NCI-H1092 (cell line): ENCODE results near the gene BTC.
A peak's percentile ranks its signal among the peaks of the same experiment; 100 is the strongest.
"Not testable (repeated sequence)": the region's sequence is repeated elsewhere in the genome, so short reads cannot be mapped to it uniquely, and the experiment has no call there.

Experiments used
- DNase-seq: peaks from one replicate; lab custom pipeline; 2025; lab: John Stamatoyannopoulos, UW

The BTC gene, protein sequence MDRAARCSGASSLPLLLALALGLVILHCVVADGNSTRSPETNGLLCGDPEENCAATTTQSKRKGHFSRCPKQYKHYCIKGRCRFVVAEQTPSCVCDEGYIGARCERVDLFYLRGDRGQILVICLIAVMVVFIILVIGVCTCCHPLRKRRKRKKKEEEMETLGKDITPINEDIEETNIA

DNA sequence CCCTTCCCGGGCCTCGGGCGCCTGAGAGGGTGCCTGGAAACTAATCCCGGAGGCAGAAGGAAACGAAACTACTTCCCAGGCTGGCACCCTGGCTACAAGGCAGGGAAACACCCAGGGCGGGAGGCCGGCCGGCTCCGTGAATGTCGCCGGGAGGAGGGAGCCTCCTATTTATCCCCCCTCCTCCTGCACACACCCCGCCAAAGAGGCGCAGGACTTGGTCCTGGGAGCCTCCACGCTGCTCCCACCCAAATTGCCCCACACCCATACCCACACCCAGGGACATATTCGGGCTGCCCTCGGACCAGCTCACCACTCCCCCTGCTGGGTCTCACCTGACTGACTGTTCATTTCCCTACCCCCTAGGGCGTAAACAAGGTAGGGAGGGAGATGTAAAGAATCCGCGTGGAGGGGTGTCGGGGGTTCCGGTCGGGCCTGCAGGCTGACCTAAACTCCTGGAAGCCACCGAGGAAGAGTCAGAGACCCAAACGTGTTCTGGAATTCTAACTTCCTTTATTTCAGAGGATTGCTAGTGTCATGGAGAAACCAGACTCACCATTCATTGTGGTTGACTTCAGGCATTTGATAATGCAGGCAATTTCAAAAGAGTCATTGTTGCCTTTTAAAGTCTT is at the start of gene BTC:
Gene BTC, minus strand, starts transcription at position 142 of the 629 bp plus-strand sequence. CDS start 198 bp downstream, outside the sequence.
- DNase-seq, result no peak

DNA sequence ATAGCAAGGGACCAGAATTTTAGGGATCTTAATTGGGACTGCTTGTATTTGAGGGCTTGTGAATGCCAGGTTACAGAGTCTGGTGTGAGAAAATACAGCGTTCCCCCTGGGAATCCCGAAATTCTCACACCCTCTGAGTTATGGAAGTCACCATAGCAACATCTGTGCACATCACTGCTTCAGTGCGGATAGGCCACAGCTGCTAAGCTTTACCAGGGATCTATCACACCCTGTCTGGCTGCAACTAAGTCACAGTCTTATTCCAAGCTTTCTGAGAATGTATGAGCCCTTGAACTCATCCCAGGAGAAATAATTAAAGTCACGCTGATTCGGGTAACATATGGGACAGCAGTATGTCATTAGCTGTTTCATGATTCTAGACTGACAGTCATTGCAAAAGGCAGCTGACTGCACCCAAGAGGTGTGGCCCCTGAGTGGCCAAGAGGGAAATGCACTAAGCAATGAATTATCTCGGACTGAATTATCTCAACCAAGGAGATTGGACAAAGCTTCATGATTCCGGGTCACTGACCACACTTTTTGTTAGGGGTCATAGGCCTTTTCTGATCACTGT is 46.7 kb upstream of the BTC start:
- DNase-seq, result no peak

DNA sequence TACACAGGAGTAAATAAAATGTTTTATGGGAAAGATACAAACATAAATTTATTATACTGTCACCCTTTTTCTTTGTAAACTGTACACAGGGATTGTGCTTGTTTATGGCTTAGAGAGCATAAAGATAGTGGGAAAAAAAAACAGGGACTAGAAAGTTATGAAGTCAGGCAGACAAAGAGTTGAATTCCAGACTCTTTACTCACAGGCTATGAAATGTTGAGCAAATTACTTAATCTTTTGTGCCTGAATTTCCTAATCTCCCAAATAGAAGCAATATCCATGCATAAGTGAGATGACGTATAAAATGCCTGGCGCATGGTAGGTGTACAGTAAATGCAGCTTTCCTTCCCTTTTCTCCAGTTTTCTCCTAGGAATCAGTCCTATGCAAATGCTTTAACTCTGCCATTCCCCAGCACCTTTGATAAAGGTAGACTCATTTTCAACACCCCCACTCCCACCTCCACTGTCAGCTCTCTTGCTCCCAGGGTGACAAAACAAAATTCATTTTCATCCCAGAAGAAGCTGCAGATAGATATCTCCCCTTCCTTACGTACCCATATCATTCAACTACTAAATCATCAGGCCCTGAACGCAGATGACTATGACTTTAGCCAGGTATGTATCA is 44.5 kb upstream of the BTC start:
- DNase-seq, result no peak

DNA sequence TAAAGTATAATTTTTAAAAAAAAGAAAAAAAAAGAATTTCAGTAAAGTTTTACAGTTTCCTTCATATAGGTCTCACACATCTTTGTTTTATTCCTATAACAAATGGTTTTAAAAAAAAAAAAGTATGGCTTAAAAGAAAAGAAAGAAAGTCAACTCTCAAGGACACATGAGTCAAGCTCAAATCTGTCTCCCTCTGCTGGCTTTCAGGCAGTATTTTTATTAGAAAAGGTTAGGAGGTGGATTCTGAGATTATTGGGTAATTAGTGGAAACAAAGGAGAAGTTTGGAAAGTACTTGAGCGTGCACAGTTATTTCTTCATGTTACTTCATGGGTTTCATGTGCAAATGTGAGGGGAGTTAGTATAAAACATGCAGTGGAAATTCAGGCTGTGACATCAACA is 36.6 kb upstream of the BTC start:
- DNase-seq, result no peak

DNA sequence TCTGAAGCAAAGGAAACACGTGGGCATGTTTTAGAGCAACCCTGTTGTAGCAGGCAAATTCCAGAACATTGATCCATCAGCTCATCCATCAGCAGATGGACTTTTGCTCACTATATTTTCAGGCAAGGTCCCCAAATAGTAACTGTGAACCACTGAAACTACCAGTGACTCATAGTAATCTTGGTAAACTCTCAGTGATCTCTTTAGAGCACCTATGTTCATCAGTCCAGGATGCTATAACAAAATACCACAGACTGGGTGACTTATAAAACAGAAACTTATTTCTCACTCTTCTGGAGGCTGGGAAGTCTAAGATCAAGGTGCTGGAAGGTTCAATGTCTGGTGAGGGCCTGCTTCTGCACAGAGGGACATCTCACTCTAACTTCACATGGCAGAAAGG is 28.9 kb upstream of the BTC start:
- DNase-seq, result no peak

DNA sequence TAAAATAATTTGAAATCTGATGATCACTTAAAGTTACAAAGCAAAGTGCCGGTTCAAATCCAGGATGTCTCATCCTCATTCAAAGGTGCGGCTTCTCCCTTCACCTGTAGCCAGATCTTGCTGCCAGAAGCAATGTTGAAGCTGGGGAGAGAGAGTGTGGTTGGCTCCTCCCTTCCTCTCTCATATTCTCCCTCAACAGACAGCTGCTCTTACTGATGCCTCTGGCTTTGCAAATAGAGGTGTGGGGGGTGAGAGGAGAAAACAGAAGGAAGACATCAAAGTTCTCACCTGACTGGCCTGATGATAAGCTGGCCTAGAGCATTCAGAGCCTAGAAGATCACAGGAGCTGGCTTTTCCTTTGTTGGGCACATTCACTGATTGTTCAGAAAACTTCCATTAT is 28.3 kb upstream of the BTC start:
- DNase-seq, result no peak

DNA sequence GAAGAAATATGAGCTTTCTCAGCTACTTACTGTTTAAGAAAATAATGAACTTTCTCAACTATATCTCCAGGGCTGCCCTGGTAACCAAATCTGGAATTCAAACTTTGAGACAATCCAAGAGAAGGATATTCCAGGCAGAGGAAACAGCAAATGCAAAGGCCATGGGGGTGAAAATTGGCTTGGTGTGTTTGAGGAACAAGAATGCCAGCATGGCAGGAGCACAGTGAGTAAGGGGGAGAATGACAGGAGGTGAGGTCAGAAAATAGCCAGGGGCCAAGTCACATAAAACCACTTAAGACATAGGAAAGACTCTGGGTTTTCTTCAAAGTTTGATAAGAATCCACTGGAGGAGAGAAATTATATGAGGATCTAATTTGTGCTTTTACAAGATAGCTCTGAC is 27.2 kb upstream of the BTC start:
- DNase-seq, result no peak

DNA sequence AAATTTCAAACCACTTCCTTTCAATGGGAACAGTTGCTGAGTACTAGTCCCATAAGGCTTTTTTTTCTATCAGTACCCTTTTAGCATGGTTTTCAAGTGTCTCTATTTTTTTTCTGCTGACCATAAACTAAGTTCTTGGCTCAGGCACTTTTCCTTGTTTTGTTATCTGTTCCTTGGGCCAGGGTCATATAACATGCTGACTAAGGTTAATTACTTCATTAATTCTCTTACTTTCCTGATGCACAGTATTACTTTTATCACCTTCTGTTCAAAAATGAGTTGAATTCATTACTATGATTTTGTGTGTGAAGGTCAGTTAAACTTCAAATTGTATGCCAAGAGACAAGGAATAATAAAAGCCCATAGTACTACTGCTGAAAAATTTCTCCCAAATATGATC is 19.7 kb upstream of the BTC start:
- DNase-seq, result no peak

DNA sequence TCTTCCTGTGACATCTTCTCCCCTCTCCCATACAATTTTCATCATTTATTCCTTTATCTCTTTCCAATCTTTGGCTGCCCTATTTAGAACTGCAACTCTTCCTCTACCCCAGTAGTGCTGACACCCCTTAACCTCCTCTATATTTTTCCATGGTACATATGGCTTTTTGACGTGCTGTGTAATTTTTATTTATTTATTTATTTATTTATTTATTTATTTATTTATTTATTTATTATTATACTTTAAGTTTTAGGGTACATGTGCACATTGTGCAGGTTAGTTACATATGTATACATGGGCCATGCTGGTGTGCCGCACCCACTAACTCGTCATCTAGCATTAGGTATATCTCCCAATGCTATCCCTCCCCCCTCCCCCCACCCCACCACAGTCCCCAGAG is 17.7 kb upstream of the BTC start:
- DNase-seq, result not testable (repeated sequence)

DNA sequence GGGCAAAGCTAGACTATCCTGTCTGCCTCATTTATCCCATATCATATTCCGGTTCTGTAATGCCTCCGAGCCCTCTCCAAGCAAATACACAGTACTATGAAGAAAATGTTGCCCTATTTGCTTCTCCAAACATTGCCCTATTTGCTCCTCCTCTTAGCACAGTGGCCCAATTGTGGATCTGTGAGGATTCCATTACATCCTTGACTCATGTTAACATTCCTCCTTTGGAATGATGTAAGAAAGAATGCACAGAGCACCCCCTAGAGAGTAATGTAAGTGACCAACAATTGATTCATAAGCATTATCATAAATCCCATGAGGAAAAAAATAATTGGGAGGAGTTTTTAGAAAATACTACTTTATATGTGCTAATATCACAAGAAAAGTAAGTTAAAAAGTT is 11.3 kb upstream of the BTC start:
- DNase-seq, result no peak

DNA sequence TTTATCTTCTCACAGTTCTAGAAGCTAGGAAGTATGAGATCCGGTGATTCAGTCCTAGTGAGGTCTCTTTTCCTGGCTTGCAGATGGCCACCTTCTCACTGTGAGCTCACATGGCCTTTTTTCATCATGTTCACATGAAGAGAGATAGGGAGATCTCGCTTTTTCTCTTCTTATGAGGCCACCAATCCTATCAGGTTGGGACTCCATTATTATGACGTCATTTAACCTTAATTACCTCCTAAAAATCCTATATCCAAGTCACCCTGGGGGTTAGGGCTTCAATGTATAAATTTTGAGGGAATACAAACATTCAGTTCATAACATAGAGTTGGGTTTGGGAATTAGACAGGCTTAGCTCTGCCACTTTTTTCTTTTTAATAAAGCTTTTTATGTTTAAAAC is 6.0 kb upstream of the BTC start:
- no peak for DNase-seq

DNA sequence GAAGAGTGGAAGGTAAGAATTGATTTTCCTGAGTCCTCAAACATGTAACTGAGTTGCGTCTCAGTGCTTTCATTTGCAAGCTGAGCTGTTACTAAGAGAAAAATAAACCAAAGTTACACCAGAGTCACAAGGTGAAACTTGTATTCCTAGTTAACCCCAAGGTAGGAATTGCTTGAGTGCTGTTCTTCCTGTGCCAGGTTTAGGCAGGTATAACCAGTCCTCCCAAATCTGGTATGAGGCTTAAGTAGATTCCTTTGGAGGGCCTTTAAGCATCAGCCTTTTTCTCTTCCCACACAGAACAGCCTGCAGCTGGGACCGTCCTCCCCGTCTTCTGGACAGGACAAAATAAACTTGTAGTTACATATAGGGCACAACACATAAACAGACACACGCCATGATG is 2.3 kb upstream of the BTC start:
- no peak for DNase-seq

DNA sequence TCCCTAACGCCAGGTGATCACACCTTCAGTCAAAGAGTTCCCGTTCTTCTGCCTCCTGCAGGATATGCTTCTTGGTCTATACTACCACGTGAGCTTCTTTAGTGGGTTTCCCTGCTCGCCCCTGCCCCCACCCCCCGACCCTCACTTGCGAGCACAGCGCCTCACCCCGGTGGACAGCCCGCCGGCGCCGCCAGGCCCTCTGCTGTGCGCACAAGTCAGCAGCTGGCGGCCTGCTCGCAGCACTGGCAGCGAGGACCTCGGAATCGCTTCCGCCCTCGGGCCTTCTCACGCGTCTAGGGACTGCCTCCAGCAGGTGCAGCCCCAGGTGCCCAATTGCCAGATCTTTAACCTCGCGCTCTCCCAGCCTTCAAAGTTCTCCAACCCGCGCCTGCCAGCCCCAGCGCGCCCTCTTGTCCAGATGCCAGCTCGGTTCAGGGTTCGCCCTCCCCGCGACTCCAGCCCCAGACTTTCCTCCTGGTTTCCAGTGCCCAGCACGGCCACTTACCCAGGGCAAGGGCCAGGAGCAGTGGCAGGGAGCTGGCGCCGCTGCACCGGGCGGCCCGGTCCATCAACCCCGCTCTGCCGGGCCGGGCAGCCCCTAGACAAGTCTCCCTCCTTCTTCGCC is 454 bp downstream of the BTC start:
- DNase-seq, result peak; percentile 6

DNA sequence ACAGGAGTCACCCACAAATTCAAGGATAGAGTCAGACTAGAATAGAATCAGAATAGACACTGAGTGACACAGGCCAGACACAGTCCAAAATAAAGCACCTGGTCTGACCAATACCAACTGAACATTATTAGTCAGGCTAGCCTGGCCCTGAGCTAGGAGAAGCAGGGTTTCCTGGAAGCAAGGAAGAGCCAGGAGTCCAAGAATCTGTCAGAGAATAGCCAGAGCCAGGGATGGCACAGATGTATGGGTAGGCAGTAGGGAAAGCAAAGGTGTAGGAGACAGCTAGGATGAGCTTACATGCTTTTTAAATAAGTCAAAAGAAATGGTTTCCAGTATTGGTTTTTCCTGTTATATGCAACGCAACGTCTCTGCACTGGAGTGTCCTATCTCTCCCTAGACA is 3.7 kb downstream of the BTC start:
- no peak for DNase-seq

DNA sequence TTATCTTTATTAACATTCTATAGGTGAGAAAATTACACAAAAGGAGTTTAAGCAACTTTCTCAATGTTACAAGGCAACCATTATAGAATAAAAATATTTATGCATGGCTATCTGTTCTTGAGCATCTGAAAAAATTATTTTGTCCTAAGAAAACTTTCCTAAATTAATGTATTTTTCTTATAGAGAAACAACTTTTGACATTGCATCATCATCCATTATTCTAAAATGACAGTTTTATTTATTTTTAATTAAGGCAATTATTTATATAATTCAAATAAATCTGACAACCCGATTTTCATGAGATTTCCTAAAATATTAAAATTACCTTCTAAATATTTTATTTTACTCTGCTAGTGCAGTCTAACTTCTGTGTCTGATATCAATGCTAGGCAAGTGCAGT is 4.8 kb downstream of the BTC start:
- no peak for DNase-seq

DNA sequence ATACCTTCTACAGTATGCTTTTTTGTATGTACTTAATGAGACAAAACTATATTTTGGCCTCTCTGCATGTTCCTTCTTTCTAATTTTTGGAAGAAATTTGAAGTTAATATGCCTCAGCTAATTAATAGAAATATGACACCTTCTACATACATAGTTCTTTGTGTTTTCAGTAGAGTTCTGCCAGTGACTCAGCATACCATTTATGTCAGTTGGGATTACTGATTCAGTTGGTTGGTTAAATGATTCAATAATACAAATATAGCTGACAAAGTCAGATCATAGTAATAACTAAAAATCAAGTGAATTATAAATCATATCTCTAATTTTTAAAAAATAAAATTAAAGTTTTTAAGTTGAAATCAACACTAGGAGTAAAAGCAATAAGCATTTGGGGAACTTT is 16.8 kb downstream of the BTC start:
- no peak for DNase-seq

DNA sequence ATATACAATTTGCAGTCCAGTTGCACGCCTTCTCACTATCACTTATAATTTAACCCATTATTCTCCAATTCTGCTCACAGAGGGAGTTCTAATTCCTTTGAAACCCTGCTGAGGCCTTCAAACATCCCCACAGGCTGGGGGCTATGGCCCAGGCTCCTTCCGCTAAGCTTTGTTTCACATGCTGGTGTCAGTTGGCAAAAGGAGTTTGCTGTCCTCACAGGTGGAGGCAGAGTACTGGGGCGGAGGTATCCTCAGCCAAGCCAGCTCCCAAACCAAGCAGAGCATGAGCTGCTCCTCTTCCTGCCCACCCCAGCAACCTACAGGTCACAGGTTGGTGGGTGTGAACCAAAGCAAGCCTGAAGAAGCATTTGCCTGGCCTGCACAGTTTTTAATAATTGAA is 21.5 kb downstream of the BTC start:
- no peak for DNase-seq

DNA sequence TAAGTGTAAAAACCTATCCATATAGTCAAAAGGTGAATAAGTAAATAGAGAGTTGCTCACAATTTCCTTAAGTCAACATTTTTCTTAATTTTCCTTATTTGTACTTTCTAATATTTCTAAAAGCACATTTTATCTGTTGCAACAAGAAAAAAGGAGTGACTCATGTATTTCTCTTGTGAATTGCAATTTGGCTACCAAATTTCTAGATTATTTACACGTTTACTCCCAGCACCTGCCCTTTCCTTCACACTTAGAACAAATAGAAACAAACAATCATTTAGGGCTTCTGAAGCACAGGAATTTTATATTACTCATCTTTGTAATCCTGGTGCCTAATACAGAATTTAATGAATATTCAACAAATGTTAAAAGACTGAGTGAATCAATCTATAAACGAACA is 22.2 kb downstream of the BTC start:
- DNase-seq, result no peak

DNA sequence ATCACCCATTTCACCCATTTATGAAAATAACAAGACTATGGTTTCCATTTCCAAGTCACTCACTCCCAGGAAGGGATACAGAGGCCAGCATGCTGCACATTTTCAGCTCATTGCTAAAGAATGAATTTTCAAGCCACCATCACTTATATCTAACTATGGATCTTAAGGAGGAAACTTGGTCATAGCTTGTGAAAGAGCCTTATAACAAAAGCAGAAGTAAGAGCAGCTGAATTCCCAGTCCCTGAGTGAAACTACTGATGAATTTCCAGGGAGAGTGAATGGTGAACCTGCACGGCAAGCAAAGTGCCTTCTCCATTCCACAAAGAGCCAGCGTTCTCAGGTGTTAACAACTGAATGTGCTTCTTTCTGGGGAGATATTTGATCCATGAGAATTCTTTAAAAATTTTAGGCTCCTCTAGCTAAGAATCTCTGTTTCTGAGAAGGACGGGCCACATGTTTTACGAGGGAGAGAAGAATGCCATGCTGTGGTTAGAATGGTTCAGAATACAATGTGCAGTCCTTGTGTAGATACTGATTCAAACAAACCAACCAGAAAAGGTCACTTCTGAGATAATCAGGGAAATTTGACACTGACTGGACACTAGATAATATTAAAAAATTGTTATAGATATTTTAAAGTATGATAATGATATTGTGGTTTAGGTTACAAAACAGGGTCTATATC is 24.0 kb downstream of the BTC start:
- DNase-seq, result no peak

DNA sequence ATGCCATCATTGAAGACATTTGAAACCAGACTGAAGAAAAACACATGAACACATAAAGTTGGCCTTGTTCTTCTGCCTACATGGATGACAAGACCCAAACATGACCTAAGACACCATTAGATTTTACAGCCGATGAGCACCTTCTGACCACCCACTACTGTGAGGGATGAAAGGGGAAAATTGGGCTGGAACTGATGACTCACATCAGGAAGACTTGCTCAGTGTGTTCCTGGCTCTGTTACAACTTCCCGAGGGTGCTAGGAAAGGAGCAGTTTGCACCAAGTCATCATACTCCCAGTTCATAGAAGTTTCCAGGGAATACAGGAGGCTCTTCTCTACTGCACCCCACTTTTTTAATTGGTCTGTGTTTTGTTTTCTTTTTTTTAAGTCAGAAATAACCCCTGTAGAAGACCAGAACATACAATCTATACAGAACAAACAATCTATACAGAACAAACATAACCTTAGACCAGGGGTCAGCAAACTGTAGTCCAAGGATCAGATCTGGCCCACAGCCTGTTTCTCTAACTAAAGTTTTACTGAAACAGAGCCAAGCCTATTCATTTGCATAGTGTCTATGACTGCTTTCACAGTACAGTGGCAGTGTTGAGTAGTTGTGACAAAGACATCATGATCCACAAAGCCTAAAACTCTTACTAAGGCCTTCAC is 25.3 kb downstream of the BTC start:
- no peak for DNase-seq

DNA sequence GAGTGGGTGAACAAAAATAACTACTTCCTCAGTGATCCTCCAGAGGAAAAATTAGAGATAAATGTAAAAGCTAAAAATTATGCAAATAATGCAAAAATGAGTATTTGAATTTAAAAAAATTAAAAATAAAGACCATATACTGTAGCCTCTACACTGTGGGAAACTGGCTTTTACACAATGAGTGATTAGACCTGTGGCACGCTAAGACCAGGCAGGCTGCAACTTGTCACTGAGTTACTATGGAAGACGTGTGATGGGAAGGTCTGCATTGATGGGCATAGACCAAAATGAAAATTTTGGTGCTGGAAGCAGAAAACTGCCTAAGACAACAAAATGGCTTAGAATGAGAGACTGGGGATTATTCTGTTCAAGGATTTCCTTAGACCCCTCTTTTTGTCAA is 30.2 kb downstream of the BTC start:
- no peak for DNase-seq

DNA sequence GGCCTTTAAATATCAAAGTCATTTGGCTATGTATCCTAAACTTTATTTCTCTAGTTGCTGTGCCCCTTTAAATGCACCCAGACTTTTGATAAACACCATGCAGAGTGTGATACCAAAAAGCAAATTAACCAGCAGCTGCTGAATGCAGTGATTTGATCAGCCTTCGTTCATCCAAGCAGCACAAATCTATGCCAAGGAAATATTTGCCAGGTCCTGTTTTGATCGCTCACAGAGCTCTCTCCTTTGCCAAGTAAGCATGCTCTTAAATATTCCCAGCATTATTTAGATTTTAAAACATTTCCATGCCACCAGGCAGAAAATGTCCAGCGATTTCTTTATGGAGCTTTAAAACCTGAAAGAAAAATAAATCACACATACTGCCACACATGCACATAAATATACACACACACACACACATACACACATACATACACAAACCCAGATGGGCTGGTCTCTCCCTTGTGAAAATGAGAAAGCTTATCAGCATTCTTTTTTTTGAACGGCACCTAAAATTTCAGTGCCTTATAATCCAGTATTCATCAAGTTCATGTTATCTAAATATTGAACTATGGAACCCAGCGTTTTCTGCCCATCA is 35.7 kb downstream of the BTC start:
- no peak for DNase-seq
